Measurements from ENCODE around the gene ARAP1. TPM values are rescaled to one million over a fixed set of nuclear protein-coding genes. Genes with fewer than 3 reads are reported as not detected.
A peak's percentile ranks its signal among the peaks of the same experiment; 100 is the strongest.

Gene ARAP1
- polyA plus RNA-seq, 1 experiment: 52.4 TPM

- H3K4me3 ChIP-seq (ENCODE audit: low read depth, low read length): no peak overlapping the region
- no peak for DNase-seq (ENCODE audit: low read depth, low spot score)
- no peaks in the 10 kb centered on the region; the same call in 1 of the 2 replicates for H3K9me3 ChIP-seq (ENCODE audit: control insufficient read depth, insufficient read depth, low read length)
- POLR2A ChIA-PET: no interaction called here
- CTCF ChIA-PET: interaction anchor here (4.6 kb wide), 1 partner anchor 12 kb away, joined by 16 read pairs; no protein-coding TSS in a partner anchor
- peak overlapping the region; percentile 31 for H3K27ac ChIP-seq (ENCODE audit: low read depth, low read length)
- TF ChIP-seq, protein P1, sequence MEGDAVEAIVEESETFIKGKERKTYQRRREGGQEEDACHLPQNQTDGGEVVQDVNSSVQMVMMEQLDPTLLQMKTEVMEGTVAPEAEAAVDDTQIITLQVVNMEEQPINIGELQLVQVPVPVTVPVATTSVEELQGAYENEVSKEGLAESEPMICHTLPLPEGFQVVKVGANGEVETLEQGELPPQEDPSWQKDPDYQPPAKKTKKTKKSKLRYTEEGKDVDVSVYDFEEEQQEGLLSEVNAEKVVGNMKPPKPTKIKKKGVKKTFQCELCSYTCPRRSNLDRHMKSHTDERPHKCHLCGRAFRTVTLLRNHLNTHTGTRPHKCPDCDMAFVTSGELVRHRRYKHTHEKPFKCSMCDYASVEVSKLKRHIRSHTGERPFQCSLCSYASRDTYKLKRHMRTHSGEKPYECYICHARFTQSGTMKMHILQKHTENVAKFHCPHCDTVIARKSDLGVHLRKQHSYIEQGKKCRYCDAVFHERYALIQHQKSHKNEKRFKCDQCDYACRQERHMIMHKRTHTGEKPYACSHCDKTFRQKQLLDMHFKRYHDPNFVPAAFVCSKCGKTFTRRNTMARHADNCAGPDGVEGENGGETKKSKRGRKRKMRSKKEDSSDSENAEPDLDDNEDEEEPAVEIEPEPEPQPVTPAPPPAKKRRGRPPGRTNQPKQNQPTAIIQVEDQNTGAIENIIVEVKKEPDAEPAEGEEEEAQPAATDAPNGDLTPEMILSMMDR (IDR thresholded peaks at IDR 0.05; ENCODE audit: low read depth, low read length): no peak
- H3K27me3 ChIP-seq (ENCODE audit: control insufficient read depth, insufficient read depth, low read length): no peaks in the 10 kb centered on the region
These were observed 15.6 kb downstream of the ARAP1 start for GRCh38 chr11:72736452-72737069.

- Histone ChIP-seq H3K27ac (ENCODE audit: low read depth, low read length) (peak overlapping the region; percentile 39), H3K9me3 (ENCODE audit: control insufficient read depth, insufficient read depth, low read length) (no peaks in the 10 kb centered on the region; the same call in 1 of the 2 replicates), H3K4me3 (ENCODE audit: low read depth, low read length) (no peak overlapping the region), H3K27me3 (ENCODE audit: control insufficient read depth, insufficient read depth, low read length) (no peaks in the 10 kb centered on the region)
- TF ChIP-seq, protein P1 (IDR thresholded peaks at IDR 0.05; ENCODE audit: low read depth, low read length): no peak
- POLR2A ChIA-PET: interaction anchor here (0.6 kb wide), 1 partner anchor 10 kb away, joined by 3 read pairs; no protein-coding TSS in a partner anchor
- no peak for DNase-seq (ENCODE audit: low read depth, low spot score)
- CTCF ChIA-PET: interaction anchor here (2.6 to 4.6 kb wide), 2 partner anchors 11 kb away, joined by 12 to 16 read pairs; no protein-coding TSS in a partner anchor
These were observed 16.6 kb downstream of the ARAP1 start for GRCh38 chr11:72735495-72736027.

DNA sequence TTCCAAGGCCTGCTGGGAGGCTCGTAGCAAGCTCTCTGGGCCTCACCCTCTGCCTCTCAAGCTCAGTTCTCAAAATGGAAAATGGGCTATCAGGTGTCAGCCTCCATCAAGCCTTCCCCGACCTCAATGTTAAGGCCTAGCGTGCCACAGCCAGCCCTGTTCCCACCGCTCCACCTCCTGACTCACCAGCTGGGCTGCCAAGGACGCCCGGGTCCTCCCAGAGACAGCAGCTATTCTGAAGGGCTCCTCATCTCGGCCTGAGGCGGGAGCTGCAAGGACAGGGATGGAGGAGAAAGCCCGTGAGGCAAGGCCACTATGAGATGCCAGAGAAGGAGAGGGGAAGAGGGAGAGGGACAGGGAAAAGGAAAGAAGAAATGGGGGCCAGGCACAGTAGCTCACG is 19.9 kb downstream of the ARAP1 start:
- ChIA-PET POLR2A (interaction anchor here (1.1 kb wide), 1 partner anchor 39 kb away, joined by 3 read pairs; no protein-coding TSS in a partner anchor), CTCF (interaction anchor here (0.7 kb wide), 1 partner anchor 81 kb away, joined by 3 read pairs; no protein-coding TSS in a partner anchor)
- H3K9me3 ChIP-seq (ENCODE audit: control insufficient read depth, insufficient read depth, low read length): no peaks in the 10 kb centered on the region; the same call in 1 of the 2 replicates
- no peaks in the 10 kb centered on the region for H3K27me3 ChIP-seq (ENCODE audit: control insufficient read depth, insufficient read depth, low read length)
- H3K27ac ChIP-seq (ENCODE audit: low read depth, low read length): no peak overlapping the region
- H3K4me3 ChIP-seq (ENCODE audit: low read depth, low read length): no peak overlapping the region
- TF ChIP-seq, protein P1 (IDR thresholded peaks at IDR 0.05; ENCODE audit: low read depth, low read length): no peak
- DNase-seq (ENCODE audit: low read depth, low spot score): no peak

- TF ChIP-seq, protein P1 (IDR thresholded peaks at IDR 0.05; ENCODE audit: low read depth, low read length): no peak
- no peak for DNase-seq (ENCODE audit: low read depth, low spot score)
- CTCF ChIA-PET: interaction anchor here (0.6 kb wide), 1 partner anchor 63 kb away, joined by 4 read pairs; the partner anchor contains the start of gene STARD10
These were observed 21.5 kb downstream of the ARAP1 start for GRCh38 chr11:72730737-72731136.

DNA sequence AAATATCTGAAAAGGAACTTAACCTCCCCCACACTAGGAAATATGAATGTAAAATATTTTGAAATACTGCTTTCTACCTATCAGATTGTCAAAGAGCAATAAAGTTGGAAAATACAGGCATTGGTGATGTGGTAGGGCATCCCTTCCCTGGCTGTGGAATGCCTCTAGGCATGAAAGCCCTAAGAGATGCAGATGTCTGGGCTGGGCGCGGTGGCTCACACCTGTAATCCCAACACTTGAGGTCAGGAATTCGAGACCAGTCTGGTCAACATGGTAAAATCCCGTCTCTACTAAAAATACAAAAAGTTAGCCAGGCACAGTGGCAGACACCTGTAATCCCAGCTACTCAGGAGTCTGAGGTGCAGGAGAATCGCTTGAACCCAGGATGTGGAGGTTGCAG is 22.0 kb downstream of the ARAP1 start:
- ChIA-PET CTCF (interaction anchor here (0.6 kb wide), 1 partner anchor 64 kb away, joined by 4 read pairs; the partner anchor contains the start of gene STARD10), POLR2A (no interaction called here)
- Histone ChIP-seq H3K4me3 (ENCODE audit: low read depth, low read length) (no peak overlapping the region), H3K27ac (ENCODE audit: low read depth, low read length) (no peak overlapping the region), H3K27me3 (ENCODE audit: control insufficient read depth, insufficient read depth, low read length) (no peaks in the 10 kb centered on the region), H3K9me3 (ENCODE audit: control insufficient read depth, insufficient read depth, low read length) (no peaks in the 10 kb centered on the region; the same call in 1 of the 2 replicates)
- TF ChIP-seq, protein P1 (IDR thresholded peaks at IDR 0.05; ENCODE audit: low read depth, low read length): no peak
- no peak for DNase-seq (ENCODE audit: low read depth, low spot score)

More at GRCh38 chr11:72730737-72731136, 21.5 kb downstream of the ARAP1 start:
- POLR2A ChIA-PET: no interaction called here
- Histone ChIP-seq H3K4me3 (ENCODE audit: low read depth, low read length) (no peak overlapping the region), H3K9me3 (ENCODE audit: control insufficient read depth, insufficient read depth, low read length) (no peaks in the 10 kb centered on the region; the same call in 1 of the 2 replicates), H3K27me3 (ENCODE audit: control insufficient read depth, insufficient read depth, low read length) (no peaks in the 10 kb centered on the region), H3K27ac (ENCODE audit: low read depth, low read length) (no peak overlapping the region)

Measured in AG04450 (cell line).